SU-DHL-6 (cell line): ENCODE measurements around the gene MOV10L1.

Experiments used
- H2AFZ ChIP-seq: fragments of 200-600 bp; sonication (generic); 2 replicates; pipeline ENCODE4 v1.6.1; 2014; ENCODE audit warnings: low read depth, mild to moderate bottlenecking, moderate library complexity, mixed read lengths, antibody characterized with exemption, low read length; ENCODE audit not compliant: severe bottlenecking
- H3F3A ChIP-seq: fragments of 200-600 bp; shearing (Covaris generic); 2 replicates; pipeline ENCODE4 v1.6.0; 2016; ENCODE audit warnings: antibody characterized with exemption, mild to moderate bottlenecking; ENCODE audit not compliant: insufficient read depth
- H3K27ac ChIP-seq: fragments of 200-600 bp; sonication (generic); 2 replicates; pipeline ENCODE4 v1.5.1; 2016; ENCODE audit warnings: low read depth, mild to moderate bottlenecking, low read length, moderate library complexity, mixed read lengths
- H3K27me3 ChIP-seq: fragments of 200-600 bp; sonication (generic), shearing (Covaris generic); 2 replicates; pipeline ENCODE4 v1.6.0; 2014; ENCODE audit warnings: mild to moderate bottlenecking, low read length
- H3K36me3 ChIP-seq: fragments of 200-600 bp; sonication (generic); 2 replicates; pipeline ENCODE4 v1.6.1; 2014; ENCODE audit warnings: mild to moderate bottlenecking, low read length, mixed read lengths
- H3K4me2 ChIP-seq: fragments of 300-600, 200-600 bp; shearing (Covaris generic), sonication (generic); 2 replicates; pipeline ENCODE4 v1.6.0; 2014; ENCODE audit warnings: low read length, low read depth, mild to moderate bottlenecking; ENCODE audit not compliant: poor library complexity, severe bottlenecking
- H3K4me3 ChIP-seq: fragments of 200-600 bp; sonication (generic); 2 replicates; pipeline ENCODE4 v1.5.1; 2014; ENCODE audit warnings: antibody characterized with exemption, low read length, mild to moderate bottlenecking, mixed read lengths; ENCODE audit not compliant: insufficient read depth, poor library complexity, severe bottlenecking
- H3K79me2 ChIP-seq: fragments of 200-600 bp; sonication (generic); 2 replicates; pipeline ENCODE4 v1.6.1; 2014; ENCODE audit warnings: mild to moderate bottlenecking, low read length, moderate library complexity; ENCODE audit not compliant: insufficient read depth
- H3K9ac ChIP-seq: fragments of 200-600 bp; sonication (generic); 2 replicates; pipeline ENCODE4 v1.7.0; 2014; ENCODE audit warnings: mild to moderate bottlenecking, low read length
- H3K9me2 ChIP-seq: fragments of 200-600 bp; sonication (generic); replicated peaks from 2 replicates; pipeline ENCODE4 v1.6.1; 2014; ENCODE audit warnings: low read length; ENCODE audit not compliant: insufficient read depth
- H3K9me3 ChIP-seq: fragments of 200-600 bp; sonication (generic); 2 replicates; pipeline ENCODE4 v1.6.1; 2014; ENCODE audit warnings: low read length, mixed read lengths; ENCODE audit not compliant: insufficient read depth
- H4K20me1 ChIP-seq: fragments of 200-600 bp; sonication (generic); 2 replicates; pipeline ENCODE4 v1.6.1; 2014; ENCODE audit warnings: low read depth, mild to moderate bottlenecking, antibody characterized with exemption, low read length, moderate library complexity, mixed read lengths
- CTCF ChIP-seq: fragments of 200-600 bp; sonication (generic); IDR thresholded peaks from one replicate; pipeline ENCODE4 v1.5.1; 2017; ENCODE audit warnings: antibody characterized with exemption, mild to moderate bottlenecking, low read length, moderate library complexity; ENCODE audit not compliant: insufficient read depth, poor library complexity, severe bottlenecking
- EZH2phosphoT487 ChIP-seq: fragments of 200-600 bp; sonication (generic), shearing (Covaris generic); conservative IDR thresholded peaks from 2 replicates; pipeline ENCODE4 v1.6.1; 2018; ENCODE audit warnings: mild to moderate bottlenecking, antibody characterized with exemption, low read length, moderate library complexity, mixed read lengths

MOV10L1 gene

GRCh38 chr22:50189184-50189848 lies 99.5 kb downstream of the MOV10L1 start:
- Histone ChIP-seq H4K20me1 (no peaks in the 10 kb centered on the region), H3K9me2 (no peaks in the 10 kb centered on the region), H3K36me3 (no peaks in the 10 kb centered on the region), H3K79me2 (peaks cover 40% of the 10 kb centered on the region), H2AFZ (no peak overlapping the region), H3K4me2 (peak overlapping the region; percentile 81), H3K9ac (peak overlapping the region; percentile 99), H3K27me3 (no peaks in the 10 kb centered on the region), H3K4me3 (peak overlapping the region; percentile 49), H3K9me3 (no peaks in the 10 kb centered on the region), H3K27ac (peak overlapping the region; percentile 99), H3F3A (peaks cover 66% of the 10 kb centered on the region)
- no peak for TF ChIP-seq EZH2phosphoT487
- TF ChIP-seq CTCF, result no peak

GRCh38 chr22:50189849-50190181 lies 100.0 kb downstream of the MOV10L1 start:
- TF ChIP-seq EZH2phosphoT487 (no peak), CTCF (no peak)
- H3K4me3 ChIP-seq, result peak overlapping the region; percentile 49
- no peaks in the 10 kb centered on the region for H3K9me3 ChIP-seq
- H3K36me3 ChIP-seq, result no peaks in the 10 kb centered on the region
- peaks cover 66% of the 10 kb centered on the region for H3F3A ChIP-seq
- peaks cover 40% of the 10 kb centered on the region for H3K79me2 ChIP-seq
- peak overlapping the region; percentile 81 for H3K4me2 ChIP-seq
- H2AFZ ChIP-seq, result no peak overlapping the region
- H3K9ac ChIP-seq, result peak overlapping the region; percentile 99
- H3K27ac ChIP-seq, result peak overlapping the region; percentile 99
- H4K20me1 ChIP-seq, result no peaks in the 10 kb centered on the region
- H3K9me2 ChIP-seq, result no peaks in the 10 kb centered on the region
- no peaks in the 10 kb centered on the region for H3K27me3 ChIP-seq

GRCh38 chr22:50190182-50190940 lies 100.6 kb downstream of the MOV10L1 start:
- H3K36me3 ChIP-seq, result no peaks in the 10 kb centered on the region
- H3K27ac ChIP-seq, result peak overlapping the region; percentile 99

More at GRCh38 chr22:50190182-50190940, 100.6 kb downstream of the MOV10L1 start:
- peak overlapping the region; percentile 99 for H3K9ac ChIP-seq
- no peaks in the 10 kb centered on the region for H3K27me3 ChIP-seq
- peaks cover 40% of the 10 kb centered on the region for H3K79me2 ChIP-seq
- no peaks in the 10 kb centered on the region for H4K20me1 ChIP-seq
- no peaks in the 10 kb centered on the region for H3K9me2 ChIP-seq
- peak overlapping the region; percentile 49 for H3K4me3 ChIP-seq
- H2AFZ ChIP-seq, result no peak overlapping the region
- H3K9me3 ChIP-seq, result no peaks in the 10 kb centered on the region
- TF ChIP-seq EZH2phosphoT487, result no peak
- peak; percentile 15 for TF ChIP-seq CTCF
- H3F3A ChIP-seq, result peaks cover 68% of the 10 kb centered on the region
- H3K4me2 ChIP-seq, result peak overlapping the region; percentile 81
